ENCODE data around the gene INSYN2A.

DNA sequence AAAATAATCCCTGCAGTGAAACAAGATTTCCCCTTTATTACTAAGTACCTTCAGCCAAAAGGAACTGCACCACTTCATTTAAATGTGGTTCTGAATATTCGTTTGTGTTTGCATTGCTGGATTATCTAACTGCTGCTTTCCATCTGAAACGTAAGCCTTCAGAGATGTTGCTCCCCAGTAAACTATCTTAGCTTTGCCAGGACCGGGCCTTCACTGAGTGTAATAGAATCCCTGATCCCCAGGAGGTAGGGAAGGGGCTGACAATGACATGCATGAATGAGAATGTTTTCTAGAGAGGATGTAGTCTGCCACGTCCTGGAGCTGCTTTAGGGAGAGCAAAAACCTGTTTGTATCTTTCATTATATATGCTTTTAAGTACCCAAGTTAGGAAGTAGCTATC lies 19.5 kb upstream of the INSYN2A start:
- no peak for TF ChIP-seq CTCF (IDR thresholded peaks at IDR 0.05 in 8 of 11, conservative IDR thresholded peaks at IDR 0.05 in 3 of 11)
- TF ChIP-seq POLR2A (IDR thresholded peaks at IDR 0.05) = no peak
- no peak for TF ChIP-seq POLR2AphosphoS5 (IDR thresholded peaks at IDR 0.05)
